Left hindlimb (tissue), 1 donor: ENCODE data around the gene HMOX2.

ENCODE experiments used
- DNase-seq: peaks from one replicate; pipeline ENCODE4 v3.0.0-alpha.2; 2018

The HMOX2 gene

DNA sequence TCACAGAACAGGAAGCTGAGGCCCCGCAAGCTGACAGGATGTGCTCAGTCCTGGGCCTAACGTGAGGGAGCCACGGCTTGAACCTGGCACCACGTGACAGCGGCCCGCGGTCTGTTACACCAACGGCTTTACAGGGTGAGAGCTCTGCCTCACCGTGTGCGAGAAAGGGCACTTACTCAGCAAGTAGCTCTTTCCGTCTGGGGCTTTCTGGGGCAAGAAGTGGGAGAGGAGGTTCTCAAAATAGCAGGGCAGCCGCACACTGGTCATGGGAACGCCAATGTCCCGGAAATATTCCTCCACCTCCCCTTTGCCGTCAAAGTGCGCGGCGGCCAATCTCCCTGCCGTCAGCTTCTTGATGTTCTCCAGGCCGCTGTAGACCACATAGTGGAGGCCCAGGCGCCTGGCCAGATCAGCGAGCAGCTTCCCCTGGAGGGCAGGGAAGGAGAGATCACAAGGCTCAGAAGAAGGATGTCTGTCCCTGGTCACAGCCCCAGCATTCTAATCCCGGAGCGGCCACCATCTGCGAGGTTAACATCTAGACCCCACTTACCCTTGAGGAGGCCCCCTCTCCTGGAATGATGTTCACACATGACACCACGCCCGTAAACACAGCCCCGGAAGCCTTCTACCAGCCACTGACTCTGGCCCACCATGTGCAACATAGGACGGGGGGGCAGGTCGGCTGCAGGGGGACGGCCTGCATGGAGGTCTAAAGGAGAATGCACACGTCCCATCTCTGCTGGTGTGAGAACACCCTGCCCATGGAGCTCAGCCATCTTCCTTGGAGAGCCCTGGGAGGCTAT is 10.0 kb upstream of the HMOX2 start:
- peak; percentile 25 for DNase-seq

DNA sequence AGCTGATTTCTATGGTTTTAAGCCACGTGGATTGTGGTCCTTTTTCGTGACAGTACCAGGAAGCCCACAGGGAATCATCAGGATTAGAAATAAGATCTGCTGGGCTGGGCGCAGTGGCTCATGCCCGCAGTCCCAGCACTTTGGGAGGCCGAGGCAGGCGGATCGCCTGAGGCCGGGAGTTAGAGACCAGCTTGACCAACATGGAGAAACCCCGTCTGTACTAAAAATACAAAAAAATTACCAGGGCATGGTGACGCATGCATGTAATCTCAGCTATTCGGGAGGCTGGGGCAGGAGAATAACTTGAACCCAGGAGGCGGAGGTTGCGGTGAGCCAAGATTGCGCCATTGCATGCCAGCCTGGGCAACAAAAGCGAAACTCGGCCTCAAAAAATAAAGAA is 8.3 kb upstream of the HMOX2 start:
- DNase-seq: peak; percentile 10

DNA sequence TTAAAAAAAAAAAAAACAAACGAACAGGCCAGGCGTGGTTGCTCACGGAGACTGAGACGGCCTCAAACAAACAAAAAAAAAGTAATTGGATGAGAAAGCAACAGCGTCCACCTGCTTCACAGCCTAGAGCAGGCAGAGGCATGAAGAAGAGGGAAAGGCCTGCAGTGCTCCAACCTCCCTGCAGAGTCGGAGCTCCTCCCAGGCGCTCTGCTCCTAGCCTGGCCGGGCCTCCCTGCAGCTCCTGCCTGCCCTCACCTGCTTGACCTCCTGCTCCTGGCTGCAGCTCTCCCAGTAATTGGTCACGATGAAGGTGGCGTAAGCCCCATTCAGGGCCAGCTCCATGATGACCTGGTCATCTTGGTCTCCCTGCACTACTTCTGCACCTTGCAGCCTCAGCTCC is 7.2 kb upstream of the HMOX2 start:
- DNase-seq: no peak

DNA sequence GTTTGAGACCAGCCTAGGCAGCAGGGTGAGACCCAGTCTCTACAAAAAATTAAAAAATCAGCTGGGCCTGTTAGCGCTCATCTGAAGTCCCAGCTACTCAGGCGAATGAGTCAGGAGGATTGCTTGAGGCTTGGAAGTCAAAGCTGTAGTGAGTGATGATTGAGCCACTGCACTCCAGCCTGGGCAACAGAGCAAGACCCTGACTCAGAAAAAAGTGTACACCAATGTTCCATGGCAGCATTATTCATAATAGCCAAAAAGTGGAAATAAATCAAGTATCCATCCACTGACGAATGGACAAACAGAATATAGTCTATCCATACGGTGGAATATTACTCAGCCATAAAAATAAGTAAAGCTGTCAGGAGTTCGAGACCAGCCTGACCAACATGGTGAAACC is 4.3 kb upstream of the HMOX2 start:
- DNase-seq: peak; percentile 6

DNA sequence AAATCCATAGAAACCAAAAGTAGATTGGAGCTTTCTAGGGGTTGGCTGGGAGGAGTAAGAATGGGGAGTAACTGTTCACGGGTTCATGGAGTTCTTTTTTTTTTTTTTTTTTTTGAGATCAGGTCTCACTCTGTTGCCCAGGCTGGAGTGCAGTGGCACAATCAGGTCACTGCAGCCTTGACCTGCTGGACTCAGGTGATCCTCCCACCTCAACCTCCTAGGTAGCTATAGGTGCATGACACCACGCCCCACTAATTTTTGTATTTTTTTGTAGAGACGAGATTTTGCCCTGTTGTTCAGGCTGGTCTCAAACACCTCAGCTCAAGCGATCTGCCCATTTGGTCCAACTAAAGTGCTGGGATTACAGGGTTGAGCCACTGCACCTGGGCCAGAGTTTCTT is 3.3 kb upstream of the HMOX2 start:
- DNase-seq: no peak

DNA sequence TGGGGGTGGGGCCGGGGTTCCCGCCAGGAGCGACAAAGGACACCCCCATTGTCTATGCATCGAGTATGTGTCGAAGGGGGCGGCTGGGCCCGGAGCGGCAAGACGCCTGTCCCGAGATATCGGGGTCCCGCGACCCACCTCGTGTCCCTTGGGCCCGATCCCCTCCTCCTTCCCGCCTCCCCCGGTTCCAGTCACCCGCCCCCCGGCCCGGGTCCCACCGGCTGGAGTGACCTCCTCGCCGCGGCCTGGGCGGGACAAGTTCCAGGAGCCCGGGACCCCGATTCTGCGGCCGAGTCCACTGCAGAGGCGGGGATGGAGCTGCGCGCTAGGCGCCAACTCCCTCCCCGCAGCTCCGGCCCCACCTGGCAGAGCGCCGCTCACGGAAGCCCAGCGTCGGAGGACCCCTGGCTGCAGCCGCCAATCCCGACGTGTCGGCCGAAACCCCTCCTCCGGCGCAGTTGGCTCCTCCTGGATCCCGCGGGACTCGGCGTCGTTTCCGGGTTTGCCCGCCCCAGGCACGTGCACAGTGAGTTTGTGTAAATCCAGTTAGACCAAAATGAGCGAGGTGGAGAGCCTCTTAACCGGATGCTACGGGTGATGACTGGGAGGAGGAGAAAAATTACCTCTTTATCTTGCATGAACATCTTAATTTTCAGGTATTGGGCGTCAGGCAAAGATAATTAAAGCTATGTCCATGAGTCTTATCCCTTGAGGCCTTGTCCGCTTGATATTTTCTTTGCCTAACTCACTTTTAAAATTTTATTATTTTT is 1.8 kb upstream of the HMOX2 start, which contains the start of gene NMRAL1:
Gene NMRAL1 (minus strand): TSS at position 434 of the 770 bp plus-strand sequence. CDS start 493 bp downstream, outside the sequence.
- peak; percentile 97 for DNase-seq

DNA sequence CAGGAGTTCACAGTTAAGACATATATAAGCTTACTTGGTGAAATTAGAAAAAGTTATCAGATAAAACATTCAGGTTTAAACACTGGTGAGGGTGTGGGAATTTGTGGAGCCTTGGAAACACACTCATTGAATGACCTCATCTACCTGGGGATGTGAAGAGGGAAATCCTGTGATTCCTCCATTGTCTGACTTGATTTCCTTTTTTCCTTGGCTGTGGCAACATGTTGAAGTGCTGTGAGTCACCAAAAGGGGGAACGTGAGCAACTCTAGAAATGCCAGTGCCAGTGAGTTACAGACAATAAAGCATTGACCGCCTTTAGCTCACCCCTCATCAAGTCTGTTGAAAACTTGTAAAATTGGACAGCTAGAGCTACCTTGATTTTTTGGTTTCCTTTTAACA is 1.8 kb downstream of the HMOX2 start:
- no peak for DNase-seq

DNA sequence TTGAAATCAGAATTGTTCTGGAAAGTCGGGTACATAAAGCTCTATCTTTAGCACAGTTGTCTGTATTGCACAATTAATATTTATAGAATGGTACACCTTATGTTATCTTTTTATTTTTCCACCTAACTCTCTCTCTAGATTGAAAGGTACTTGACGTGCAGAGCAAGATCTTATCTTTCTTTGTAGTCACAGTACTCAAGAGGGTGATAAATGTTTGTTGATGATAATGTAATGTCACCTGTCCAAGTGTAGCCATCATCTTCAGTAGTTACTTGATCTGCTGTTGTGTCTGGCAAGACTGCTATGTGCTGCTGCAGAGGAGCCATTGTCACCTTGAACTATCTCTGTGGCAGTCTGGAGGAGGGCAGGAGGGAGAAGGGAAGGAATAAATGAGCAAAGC is 5.3 kb downstream of the HMOX2 start:
- no peak for DNase-seq

DNA sequence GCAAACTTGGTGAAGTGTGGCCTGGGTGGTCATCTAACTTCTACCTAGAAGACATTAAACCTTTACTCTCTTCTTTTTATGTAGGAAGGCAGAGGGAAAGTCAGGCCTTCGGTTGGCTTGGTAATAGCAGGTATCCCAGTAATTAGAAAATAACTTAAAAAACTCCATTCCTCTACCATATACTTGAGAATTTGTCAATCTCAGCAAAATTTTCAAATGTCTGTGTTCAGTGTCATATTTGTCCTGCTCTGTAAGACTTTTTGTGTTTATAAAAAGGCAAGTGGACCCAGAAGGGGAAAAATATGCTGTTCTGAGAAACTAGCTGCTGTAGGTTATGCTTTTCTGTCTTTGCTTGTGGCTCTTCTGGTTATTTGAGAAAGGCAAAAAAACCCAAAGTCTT is 5.8 kb downstream of the HMOX2 start:
- no peak for DNase-seq

DNA sequence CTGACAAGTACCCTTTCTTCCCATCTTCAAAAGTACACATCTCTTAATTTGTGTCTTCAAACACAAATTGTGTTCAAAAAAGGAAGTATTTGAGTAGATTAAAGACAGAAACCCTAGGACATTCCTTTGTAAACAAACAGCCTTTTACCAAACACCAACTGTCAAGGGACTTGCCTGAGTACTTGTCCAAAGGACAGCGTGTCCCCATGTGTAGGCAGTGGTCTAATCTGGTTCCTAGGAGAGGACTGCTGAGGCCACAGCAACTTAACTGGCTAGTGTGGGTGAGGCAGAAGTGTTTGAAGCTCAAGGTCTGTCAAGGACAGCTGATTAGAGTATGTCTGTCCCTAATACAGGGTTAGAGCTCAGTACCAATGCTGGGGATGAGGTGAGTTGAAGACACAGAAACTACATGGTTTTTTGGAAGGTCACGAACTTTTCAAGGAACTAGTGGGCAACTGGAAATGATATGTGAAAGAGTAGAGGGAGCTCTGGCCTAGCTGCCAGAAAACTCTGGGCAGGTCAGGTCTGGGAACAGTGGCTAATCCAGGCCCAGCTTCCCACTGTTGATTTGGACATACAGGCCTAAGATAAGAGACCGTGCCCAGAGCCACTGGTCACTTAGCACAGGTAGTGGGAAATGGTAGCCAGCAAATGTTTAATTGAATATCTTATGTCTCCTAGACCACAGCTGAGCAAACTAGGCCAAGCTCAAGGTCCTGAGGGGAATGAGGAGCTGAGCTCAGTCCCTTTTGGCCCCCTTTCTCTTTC is 10.1 kb downstream of the HMOX2 start:
- DNase-seq: no peak

DNA sequence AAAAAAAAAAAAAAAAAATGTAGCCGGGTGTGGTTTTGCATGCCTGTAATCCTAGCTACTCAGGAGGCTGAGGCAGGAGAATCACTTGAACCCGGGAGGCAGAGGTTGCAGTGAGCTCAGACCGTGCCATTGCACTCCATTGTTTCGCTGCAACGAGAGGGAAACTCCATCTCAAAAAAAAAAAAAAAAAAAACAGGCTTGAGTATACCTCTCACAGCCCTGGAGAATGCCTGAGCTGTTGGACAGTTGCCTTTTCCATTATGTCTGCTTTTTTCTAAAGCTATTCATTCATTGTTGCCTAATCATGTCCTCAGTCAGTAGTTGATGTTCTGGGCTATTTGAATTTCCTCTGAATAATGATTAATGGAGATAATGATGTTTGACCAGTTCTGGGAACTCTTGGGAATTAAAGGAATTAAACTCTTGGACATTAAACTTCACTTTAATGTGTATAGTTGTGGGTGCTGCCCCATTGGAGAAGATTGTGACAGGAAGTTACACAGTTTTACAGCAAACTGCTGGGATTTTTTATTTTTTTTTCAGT is 11.8 kb downstream of the HMOX2 start:
- no peak for DNase-seq

DNA sequence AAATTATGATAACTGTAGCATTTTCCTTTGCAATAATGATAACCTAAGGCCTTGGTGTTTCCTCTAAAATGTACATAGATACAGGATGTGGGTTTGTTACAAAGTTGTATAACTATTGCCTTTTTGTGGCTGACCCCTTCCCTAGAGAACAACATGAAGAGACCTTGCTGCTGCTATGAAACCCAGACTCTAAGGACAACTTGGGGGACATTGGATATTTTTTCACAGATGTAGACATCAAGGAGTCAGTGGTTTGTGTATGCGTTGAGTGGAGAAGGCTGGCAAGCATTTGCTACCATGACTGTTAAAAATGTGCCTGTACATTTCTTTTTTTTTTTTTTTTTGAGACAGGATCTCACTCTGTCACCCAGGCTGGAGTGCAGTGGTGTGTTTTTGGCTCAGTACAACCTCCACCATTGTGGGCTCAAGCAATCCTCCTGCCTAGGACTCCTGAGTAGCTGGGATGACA is 12.3 kb downstream of the HMOX2 start:
- DNase-seq: no peak

DNA sequence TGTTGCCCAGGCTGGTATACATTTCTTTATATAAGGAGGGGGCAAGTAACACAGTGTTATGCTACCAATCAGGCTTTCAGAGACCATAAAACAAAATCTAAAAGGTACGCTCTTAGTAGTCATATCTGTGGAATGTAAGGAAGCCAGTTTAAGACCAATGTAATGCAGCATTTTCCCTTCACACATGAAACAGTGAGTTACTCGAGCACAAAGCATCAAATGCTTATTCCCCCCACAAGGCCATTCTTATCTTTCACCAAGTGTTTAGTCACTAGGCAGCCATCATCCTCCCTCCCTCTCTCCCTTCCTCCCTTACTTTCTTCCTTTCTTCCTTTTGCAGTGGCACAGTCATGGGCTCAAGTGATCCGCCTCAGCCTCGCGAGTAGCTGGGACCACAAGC is 12.8 kb downstream of the HMOX2 start:
- DNase-seq: no peak

DNA sequence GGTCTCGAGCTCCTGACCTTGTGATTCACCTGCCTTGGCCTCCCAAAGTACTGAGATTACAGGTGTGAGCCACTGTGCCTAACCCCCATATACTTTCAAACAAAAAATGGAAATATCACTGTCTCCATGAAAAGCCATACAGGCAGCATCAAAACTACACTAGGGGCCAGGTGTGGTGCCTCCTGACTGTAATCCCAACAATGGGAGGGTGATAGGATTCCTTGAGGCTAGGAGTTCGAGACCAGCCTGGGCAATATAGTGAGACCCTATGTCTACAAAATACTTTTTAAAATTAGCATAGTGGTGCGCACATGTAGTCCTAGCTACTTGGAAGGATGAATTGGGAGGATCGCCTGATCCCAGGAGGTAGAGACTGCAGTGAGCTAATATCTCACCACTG is 15.7 kb downstream of the HMOX2 start:
- no peak for DNase-seq

DNA sequence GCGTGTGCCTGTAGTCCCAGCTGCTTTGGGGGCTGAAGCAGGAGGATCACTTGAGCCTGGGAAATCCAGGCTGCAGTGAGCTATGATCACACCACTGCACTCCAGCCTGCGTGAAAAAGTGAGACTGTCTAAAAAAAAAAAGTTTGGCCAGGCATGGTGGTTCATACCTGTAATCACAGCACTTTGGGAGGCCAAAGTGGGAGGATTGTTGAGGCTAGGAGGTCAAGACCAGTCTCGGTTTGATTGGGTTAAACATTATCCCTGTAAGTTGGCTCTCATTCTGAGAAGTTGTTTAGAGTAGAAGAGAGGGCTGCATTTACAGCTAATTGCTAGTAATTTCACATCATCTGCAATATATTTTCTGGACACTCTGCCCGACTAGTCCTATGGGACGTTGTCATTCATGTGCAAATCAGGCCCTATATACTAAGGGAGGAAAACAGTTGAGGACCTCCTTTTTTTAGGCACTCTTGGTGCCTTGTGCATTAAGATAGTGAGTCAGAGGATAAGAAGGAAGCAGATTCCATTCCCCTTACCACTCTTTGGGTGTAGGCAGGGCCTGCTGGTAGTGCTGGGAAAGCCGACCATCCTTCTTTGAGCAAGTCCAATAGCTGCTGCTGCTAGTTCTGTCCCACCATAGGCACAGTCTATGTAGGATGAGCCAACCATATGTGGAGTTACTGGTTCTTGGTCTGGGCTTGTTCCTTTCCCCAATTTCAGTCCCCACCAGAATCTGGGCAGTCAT is 18.7 kb downstream of the HMOX2 start:
- no peak for DNase-seq

DNA sequence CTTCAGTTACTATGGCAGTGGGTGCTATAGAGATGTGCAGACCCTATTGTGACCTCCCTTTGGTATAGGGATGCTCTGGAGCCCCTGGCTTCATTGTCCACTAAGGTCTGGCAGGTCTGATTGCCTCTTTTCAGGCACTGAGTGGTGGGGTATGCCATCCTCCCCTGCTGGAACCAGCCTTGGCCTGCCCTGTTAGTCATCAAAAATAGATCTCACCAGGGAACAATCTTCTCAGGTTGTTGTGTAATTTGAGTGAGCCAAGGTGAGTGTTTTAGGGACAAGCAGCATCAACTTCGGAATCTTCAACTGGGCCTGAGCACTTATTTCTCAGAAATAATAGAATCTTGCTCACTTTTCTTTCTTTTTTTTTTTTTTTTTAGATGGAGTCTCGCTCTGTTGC is 19.6 kb downstream of the HMOX2 start:
- no peak for DNase-seq

DNA sequence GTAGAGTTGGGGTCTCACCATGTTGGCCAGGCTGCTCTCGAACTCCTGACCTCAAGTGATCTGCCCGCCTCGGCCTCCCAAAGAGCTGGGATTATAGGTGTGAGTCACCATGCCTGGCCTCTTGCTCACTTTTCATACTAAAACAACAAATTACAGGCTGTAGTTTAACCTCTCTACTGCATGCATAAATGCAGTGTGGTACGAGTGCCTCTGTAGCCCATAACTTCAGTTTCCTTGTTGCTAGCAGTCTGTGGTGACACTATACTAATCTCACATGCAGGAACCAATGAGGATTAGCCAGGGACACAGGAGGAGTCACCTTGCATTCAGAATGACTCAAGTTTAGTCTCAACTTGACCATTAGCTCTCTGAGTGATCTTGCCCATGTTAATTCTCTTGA is 20.1 kb downstream of the HMOX2 start:
- no peak for DNase-seq

DNA sequence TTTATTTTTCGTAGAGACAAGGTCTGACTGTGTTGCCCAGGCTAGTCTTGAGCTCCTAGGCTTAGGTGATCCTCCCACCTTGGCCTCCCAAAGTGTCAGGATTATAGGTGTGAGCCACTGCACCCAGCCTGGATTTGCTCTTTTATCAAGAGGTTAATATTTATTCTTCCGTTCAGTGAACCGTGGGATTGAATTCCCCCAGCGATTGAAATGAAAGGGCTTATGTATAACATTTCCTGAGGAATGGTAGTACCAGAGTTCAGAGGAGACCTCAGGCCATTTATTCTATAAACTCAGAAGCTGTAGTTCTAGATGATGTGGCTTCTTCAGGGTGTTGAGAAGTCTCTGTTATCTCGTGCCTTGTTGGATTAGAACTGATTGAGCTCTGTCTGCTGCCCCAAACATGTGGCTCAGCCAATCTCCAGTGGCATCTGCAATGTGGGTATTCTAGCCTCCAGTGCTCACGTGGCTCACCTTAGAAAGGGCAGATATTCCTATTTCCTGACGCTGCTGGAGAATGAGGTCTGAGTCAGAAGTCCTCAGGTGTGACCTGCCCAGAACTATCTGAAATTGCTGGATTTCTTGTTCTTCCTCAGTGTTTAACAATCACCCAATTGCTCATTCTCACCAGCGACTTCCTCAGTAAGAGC is 22.5 kb downstream of the HMOX2 start:
- DNase-seq: no peak

DNA sequence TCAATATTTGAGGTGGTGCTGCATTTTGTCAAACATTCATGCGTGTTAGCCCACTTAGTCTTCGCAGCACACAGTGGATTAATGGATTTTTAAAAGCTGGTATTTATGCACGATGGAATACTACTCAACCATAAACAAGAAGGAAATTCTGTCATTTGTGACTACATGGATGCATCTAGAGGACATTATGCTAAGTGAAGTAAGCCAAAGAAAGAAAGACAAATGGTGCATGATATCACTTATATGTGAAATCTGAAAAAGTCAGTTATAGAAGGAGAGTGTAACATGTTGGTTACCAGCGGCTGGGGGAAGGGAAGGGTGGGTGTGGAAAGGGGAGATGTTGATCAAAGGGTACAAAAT is 23.0 kb downstream of the HMOX2 start:
- no peak for DNase-seq

DNA sequence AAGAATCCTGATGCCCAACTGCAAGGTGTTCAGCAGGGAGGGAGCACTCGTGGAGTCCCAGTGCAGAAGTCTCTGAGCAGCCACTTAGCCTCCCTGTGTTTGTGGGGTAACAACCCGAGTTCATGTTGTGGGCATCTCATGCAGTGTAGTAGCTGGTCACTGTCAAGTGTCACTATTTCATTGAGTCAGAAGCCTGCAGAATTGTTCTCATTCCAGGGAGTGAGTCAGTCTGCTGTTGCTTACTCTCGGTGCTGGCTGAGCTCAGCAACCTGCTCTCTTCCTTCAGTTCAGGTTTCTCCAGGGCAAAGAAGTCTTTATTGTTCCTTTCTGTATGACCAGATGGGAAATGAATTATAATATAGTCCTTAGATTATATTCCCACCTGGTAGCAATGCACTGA is 24.1 kb downstream of the HMOX2 start:
- DNase-seq: no peak

DNA sequence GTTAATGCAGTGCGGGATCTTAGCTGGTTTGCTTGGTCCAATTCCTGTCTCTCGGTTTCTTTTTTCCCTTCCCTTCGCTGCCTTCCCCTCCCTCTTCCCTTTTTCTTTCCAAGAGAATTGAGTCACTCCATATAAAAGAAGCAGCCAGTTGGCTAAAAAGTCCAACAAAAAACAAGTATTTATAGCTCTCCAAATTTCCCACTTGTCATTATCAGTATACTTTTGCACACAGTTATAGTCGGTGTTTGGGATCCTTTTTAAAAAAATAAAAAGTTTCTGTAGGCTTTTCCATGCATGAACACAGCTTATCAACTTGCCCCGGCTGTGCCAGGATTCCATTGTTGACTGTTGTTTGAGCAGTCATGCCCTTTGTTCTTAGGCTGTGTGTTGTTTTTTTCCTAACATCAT is 24.9 kb downstream of the HMOX2 start:
- no peak for DNase-seq
